Measurements from ENCODE around the gene FGFR2. TPM values are rescaled to one million over a fixed set of nuclear protein-coding genes. Genes with fewer than 3 reads are reported as not detected.

Gene FGFR2
- total and polyA plus RNA-seq, 9 of the 15 experiments (the other 6 are each of a cell fraction or from before 2014, with no cell fraction given), result 0.20 TPM; not detected in 8

- TF ChIP-seq PTTG1 (tag; IDR thresholded peaks at IDR 0.05; ENCODE audit: low read depth) (no peak), TAF15 (IDR thresholded peaks at IDR 0.05; ENCODE audit: low read depth, low read length) (no peak), ZNF212 (CRISPR knock-in tag; IDR thresholded peaks at IDR 0.05) (no peak), CBX2 (IDR thresholded peaks at IDR 0.05; ENCODE audit: insufficient read depth, low read length, poor library complexity, severe bottlenecking) (no peak)
Measured at GRCh38 chr10:121454781-121455180, 143.5 kb downstream of the FGFR2 start (continued).

- no peak for FAIRE-seq
- POLR2A ChIA-PET, result interaction anchor here (0.7 kb wide), 1 partner anchor 1092 kb away, joined by 3 read pairs; no protein-coding TSS in a partner anchor
- no peak for TF ChIP-seq REST (IDR thresholded peaks at IDR 0.05; ENCODE audit: borderline replicate concordance)
- TF ChIP-seq REST (CRISPR knock-in tag; IDR thresholded peaks at IDR 0.05; ENCODE audit: low read depth), result no peak
- no peak for TF ChIP-seq TAF1 (IDR thresholded peaks at IDR 0.05; ENCODE audit: control insufficient read depth, extremely low read depth, insufficient read depth, low read length, severe bottlenecking)
- no peak for TF ChIP-seq BRCA1 (IDR thresholded peaks at IDR 0.05)
- no peak for TF ChIP-seq BRCA1 (CRISPR knock-in tag; IDR thresholded peaks at IDR 0.05)
Measured at GRCh38 chr10:121453160-121453559, 145.1 kb downstream of the FGFR2 start.

More at GRCh38 chr10:121453160-121453559, 145.1 kb downstream of the FGFR2 start:
- no peak for ATAC-seq
- intact Hi-C loops (cut with micrococcal nuclease) (no loop called here), in situ Hi-C loops (cut with MboI) (no loop called here)
- Histone ChIP-seq H3K27ac (ENCODE audit: extremely low read depth, low read depth, low read length) (no peak overlapping the region), H4K20me1 (replicated peaks; ENCODE audit: control insufficient read depth, insufficient read depth, low read length) (no peaks in the 10 kb centered on the region), H3K9me1 (ENCODE audit: control insufficient read depth, insufficient read depth, low read length) (no peaks in the 10 kb centered on the region), H3K4me3 (no peak overlapping the region), H3K36me3 (ENCODE audit: control insufficient read depth, insufficient read depth, low read length) (no peaks in the 10 kb centered on the region), H3K4me1 (replicated peaks in 1 of 2; ENCODE audit: control insufficient read depth in 2 of 2, insufficient read depth in 2 of 2, low read length in 2 of 2) (no peaks in the 10 kb centered on the region; a peak in 1 of 5 replicates), H3K9me3 (replicated peaks; ENCODE audit: control insufficient read depth, insufficient read depth, low read depth, low read length) (no peaks in the 10 kb centered on the region), H3K27me3 (ENCODE audit: control insufficient read depth in 2 of 2, insufficient read depth in 2 of 2, low read length in 2 of 2) (no peaks in the 10 kb centered on the region), H3K9ac (ENCODE audit: insufficient read depth in 1 of 2, low read depth in 2 of 2, low read length in 2 of 2) (no peak overlapping the region), H2AFZ (ENCODE audit: low read depth, low read length) (no peak overlapping the region), H3K79me2 (ENCODE audit: control insufficient read depth, insufficient read depth, low read length) (no peaks in the 10 kb centered on the region), H3K4me2 (ENCODE audit: insufficient read depth, low read length) (no peak overlapping the region)
- CTCF ChIA-PET (ENCODE audit: low intra/inter-chr PET ratio), result no interaction called here
- BruUV-seq (replicated peaks), result no TSS peak
- DNase-seq (ENCODE audit: extremely low read depth in 1 of 4, low spot score in 3 of 4), result no peak
- WGBS (ENCODE audit: insufficient coverage, low coverage, missing lambda C conversion rate), result 0% methylated on average over 2 of the region's 3 CpGs
